Activated gamma-delta T cell treated with anti-CD3 and anti-CD28 coated beads, Interleukin-2, amount 50 U/mL, for 16 hours (primary cell): ENCODE measurements around the gene MAPKBP1.

ENCODE experiments used
- DNase-seq: peaks from one replicate; pipeline ENCODE4 v3.0.0-alpha.2; 2020; ENCODE audit warnings: low read depth

MAPKBP1 gene

DNA sequence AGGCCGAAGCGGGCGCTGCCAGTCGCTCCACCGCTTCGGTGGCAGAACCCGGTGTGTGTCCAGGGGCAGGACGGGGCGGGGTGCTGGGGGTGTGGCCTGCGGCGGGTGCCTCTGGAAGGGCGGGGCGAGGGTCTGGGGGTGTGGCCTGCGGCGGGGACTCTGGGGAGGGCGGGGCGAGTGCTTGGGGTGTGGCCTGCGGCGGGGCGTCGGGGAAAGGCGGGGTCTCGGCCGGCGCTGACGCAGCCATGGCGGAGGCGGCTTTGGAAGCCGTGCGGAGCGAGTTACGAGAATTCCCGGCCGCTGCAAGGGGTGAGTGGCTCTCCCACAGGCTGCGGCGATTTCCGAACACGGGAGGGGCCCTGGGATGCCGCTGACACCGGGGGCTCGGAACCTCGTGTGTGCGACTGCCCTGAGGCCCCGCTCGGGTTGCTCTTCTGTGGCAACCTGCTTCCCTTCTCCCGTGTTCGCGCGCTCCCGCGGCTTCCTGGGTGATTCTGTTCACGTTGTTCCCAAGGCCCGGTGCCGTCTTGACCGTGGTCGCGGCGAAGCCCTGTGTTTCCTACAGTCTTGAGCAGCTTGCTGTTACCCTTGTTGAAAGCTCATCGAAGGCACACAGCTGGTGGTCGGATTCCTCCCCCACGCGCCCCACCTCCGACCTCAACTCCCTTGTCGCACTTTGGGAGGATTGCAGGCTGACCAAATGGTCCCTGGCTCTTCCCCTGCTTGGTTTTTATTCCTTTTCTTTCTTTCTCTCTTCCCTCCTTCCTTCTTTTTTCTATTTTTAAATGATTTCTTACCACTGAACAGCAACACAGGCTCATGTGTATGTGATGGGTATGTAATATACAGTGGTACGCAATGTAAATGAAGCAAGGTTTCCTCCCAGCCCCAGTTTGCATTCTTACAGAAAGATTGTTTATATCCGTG is 53.9 kb downstream of the MAPKBP1 start, which contains the start of gene JMJD7:
Gene JMJD7, plus strand, starts transcription at position 213 of the 927 bp plus-strand sequence. Its CDS starts 33 bp downstream, at position 246.
- DNase-seq: peak; percentile 96

DNA sequence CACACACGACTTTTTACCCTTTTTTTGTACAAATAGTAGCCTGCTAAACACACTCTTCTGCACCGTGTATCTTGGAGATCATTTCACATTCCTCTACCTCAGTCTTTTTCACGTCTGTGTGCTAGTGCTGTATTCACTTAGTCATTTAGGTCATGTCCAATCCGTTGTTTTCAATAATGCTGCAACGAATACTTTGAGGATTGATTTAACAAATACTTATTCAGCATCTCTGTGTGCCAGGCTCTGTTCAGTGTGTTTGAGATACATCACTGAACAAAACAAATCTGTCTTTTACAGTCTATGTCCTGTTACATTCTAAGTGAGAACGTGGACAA is 54.5 kb downstream of the MAPKBP1 start:
- no peak for DNase-seq

DNA sequence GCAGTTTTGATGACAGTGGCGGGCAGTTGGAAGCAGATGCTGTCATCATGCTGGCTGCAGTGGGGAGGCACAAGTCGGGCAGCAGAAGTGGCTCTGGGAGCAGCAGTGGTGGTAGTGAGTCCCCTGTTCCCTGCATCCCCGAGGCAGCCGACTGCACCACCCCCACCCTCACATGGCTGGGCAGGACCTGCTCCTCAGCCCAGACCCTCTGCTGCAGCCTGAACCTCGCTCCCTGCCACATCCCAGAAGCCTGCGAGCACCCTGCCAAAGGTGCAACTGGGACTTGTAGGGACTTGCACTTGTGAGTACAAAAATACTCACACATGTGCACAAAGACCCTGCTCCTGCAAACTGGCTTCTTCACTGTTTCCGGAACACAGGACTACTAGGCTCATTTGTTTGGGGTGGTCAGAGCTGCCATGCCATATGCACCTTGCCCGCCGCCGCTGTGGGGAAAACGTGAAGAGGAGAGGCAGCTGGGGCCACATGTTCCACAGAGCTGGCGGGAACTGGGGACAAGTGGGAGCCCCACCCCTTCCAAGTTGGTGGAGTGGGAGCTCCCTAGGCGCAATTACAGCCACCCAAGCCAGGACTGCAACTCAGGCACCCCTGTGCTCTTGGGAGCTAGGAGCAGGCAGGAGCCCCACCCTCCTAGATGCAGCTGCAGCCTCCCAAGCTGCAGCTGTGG is 55.8 kb downstream of the MAPKBP1 start:
- DNase-seq: no peak

DNA sequence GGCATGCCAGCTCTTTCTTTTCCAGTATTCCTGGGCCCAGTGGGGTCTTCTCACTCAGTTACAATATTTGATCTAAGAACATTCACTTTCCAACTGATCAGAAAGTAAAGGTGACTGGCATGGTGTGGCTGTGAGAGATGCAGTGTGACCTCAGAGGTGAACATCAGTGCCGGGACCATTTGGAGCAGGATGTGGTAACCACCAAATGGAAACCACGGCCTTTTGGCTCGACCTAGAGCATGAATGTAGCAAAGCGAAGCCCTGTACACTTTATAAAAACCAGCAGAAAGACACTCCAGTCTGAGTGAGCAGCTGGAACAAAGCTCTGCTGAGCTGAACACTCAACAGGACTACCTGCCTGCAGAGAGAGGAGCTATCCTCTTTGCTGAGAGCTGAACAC is 57.0 kb downstream of the MAPKBP1 start:
- peak; percentile 40 for DNase-seq

DNA sequence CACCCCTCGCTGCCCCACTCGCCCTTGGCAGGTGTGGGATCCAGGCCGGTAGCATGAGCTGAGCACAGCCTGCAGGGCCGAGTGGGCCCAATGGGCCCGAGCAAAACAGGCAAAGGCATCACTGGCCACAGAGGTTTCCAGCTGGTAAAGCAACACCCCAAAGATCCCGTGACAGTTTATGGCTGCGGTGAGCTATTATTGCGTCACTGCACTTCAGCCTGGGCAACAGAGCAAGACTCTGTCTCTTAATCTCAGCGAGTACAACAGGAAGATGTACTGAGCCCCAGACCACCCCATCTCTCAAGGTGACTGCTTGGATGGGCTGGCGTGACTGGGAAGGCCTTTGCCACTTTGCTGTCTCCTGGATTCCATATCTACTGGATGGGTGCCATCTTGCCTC is 57.9 kb downstream of the MAPKBP1 start:
- no peak for DNase-seq

DNA sequence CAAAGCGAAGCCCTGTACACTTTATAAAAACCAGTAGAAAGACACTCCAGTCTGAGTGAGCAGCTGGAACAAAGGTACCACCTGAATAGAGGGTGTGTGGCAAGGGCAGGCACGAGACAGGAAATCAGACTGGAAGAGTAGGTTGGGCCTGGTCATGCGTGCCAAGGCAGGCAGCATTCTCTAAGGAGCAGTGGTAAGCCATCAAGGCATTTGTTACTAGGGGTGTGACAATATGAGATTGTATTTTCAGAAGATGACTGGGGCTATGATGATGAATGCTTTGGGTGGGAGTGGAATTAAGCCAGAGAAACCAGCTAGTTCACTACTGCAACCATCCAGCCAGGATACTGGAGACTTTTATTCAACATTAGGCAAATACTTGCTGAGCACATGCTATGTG is 58.6 kb downstream of the MAPKBP1 start:
- DNase-seq: no peak

DNA sequence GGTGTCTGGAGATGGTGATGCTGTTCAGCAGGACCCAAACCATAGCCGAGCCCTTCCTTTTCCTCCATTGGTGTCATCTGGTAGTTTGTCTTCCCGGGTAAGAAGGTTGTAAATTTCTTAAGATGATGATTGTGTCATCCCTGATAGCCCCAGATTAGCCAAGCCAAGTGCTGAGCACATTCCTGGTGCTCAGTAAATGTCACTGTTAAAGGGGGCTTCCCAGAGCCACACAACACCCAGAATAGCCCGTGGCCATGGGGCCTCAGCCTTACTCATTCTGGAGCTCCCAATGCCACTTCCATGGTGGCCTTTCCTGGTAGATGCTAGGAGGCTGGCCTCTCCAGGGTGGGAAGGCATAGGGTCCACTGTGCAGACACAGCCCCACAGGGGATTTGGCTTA is 59.8 kb downstream of the MAPKBP1 start:
- no peak for DNase-seq

DNA sequence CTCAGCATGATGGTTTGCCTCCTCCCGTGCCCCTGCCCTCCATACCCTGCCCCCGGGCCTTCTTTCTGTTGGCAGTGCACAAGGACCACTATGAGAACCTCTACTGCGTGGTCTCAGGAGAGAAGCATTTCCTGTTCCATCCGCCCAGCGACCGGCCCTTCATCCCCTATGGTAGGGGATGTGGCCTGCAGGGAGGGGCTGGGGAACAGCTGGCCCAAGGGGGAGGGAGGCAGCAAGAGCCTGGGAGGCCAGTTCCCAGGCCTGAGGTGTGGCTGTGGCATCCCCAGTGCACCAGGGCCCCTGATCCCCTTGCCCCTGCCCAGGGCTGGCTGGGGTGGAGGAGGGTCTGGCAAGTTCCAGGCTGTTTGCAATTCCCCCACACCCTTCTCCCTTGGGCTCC is 61.8 kb downstream of the MAPKBP1 start:
- no peak for DNase-seq

DNA sequence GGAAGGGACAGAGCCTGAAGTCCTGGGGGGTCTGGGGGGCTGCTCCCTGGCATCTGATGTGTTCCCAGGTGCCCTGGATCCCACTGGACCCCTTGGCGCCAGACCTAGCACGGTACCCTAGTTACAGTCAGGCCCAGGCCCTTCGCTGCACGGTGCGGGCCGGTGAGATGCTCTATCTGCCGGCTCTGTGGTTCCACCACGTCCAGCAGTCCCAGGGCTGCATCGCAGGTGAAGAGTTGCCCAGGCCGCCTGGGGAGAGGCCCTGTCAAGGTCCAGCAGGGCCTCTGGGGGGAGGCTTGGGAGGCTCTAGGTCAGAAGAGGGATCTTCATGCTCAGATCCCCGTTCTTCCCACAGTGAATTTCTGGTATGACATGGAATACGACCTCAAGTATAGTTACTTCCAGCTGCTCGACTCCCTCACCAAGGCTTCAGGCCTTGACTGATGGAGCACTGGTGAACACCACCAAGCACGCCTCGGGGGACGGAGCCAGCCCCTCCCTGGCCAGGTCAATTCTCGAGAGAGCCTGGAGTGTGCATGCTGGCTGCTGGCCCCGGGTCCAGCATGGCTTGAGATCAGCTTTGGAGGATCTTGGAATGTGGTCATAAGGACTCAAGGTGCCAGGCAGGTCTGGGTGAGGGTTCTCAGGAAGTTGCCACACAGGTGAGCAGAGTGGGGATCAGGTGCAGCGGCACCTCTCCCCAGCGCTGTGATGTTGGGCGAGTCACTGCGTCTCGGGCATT is 62.6 kb downstream of the MAPKBP1 start:
- no peak for DNase-seq

DNA sequence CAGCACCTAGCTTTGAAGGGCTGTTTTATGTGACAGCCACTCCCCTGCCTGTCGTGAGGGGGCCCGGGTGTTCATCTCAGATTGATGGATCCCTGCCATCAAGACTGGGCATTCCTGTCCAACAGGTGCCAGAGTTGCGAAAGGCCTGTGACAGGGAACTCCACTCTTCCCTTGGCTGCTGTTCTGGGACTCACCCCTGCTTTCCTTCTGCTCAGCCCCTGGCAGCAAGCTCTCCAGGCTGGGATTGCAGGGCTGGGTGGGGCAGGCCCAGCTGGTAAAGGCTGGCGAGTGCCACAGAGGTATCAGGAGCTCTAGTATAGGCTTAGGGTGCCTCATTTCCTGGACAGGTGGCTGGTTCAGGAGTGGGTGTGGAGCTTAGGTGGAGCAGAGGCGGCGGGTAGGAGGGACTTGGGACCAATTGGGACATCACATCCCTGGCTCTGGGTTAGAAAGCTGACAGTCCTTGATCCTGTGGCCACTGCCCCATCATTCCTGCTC is 64.2 kb downstream of the MAPKBP1 start, which contains the start of gene PLA2G4B:
Gene PLA2G4B, plus strand, starts transcription at position 448 of the 498 bp plus-strand sequence. CDS start 67 bp downstream, outside the sequence.
- no peak for DNase-seq

DNA sequence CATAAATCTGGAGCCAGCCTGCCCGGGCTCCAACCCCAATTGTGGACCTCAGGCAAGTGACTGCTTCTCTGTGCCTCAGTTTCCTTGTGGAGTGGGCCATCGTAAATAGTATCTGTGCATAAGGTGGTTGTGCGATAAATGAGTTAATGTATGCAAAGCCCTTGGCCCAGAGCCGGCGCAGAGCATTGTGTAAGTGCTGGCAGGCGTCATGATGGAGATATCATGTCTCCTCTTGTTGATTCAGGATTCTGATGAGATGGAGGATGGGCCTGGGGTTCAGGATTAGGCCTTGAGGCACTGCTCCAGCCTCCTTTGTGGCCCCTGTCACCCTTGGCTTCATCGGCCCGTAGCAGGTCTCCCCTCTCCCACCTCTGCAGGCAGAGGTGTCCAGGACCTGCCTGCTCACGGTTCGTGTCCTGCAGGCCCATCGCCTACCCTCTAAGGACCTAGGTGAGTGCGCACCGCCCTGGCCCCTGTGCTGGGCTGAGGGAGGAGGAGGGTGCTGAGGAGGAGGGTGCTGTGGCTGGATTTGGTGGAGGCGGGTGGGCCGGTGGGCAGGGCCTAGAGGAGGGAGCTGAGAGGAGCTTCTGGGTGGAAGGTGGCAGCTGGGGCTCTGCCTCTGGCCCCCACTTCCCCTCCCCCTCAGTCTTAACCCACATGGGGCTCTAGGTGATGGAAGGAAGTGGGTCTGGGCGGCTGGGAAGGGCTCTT is 65.7 kb downstream of the MAPKBP1 start:
- DNase-seq: no peak

DNA sequence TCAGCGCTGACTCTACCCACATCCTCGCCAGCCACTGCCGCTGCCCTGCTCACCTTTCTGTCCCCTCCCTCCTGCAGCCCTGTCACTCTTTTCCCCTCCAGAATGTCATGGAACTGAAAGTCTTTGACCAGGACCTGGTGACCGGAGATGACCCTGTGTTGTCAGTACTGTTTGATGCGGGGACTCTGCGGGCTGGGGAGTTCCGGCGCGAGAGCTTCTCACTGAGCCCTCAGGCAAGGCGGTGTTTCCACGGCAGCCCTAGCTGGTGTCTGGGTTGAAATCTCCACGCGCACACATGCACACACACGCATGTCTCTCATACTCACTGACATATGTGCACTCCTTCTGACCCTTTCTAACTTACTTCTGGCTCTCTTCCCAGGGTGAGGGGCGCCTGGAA is 66.4 kb downstream of the MAPKBP1 start:
- DNase-seq: no peak

DNA sequence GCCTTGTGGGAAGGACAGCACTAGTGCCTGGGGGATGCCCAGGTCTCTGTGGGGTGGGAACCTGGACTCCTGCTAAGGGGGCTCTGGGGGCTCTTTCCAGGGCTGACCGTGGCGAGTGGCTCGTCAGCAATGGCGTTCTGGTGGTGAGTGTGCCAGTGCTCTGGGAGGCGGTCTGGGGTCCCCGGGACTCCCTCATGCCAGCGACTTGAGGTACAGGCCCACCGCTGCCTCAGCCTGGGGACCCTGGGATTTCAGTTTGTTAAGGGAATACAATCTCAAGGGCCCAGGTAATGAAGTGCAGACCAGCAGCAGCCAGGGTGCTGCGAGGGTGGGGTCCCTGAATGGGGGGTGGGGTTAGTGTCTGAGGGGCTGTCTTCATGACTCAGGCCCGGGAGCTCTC is 66.8 kb downstream of the MAPKBP1 start:
- DNase-seq: no peak

DNA sequence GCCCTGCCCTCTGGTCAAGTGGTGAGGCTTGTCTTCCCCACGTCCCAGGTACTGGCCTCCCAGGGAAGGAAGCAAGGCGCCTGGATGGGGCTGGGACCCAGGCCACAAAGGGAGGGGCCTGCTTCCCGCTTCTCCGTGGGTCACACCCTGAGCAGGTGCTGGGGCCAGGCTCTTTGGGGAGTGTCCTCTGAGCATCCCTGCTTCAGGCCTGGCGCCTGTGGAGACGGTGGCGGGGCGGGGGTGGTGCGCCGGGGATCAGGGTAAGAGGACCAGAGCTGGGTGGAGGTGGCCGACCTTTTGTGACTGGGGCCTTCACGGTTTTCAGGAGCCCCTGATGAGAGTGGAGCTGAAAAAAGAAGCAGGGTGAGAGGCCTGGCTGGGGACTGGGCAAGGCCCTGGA is 67.9 kb downstream of the MAPKBP1 start:
- no peak for DNase-seq

DNA sequence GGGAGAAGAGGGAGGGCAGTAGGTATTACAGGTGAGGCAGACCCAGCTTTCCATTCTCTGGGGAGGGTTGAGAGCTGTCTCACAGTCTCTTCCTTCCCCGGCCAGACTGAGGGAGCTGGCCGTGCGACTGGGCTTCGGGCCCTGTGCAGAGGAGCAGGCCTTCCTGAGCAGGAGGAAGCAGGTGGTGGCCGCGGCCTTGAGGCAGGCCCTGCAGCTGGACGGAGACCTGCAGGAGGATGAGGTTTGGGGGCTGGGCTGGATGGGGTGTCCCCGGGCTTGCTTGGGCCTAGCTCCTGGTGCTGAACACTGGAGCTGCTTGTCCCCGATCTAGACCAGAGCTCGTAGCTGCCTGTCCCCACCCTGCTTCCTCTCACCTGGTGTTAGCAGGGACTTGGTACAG is 69.3 kb downstream of the MAPKBP1 start:
- no peak for DNase-seq

DNA sequence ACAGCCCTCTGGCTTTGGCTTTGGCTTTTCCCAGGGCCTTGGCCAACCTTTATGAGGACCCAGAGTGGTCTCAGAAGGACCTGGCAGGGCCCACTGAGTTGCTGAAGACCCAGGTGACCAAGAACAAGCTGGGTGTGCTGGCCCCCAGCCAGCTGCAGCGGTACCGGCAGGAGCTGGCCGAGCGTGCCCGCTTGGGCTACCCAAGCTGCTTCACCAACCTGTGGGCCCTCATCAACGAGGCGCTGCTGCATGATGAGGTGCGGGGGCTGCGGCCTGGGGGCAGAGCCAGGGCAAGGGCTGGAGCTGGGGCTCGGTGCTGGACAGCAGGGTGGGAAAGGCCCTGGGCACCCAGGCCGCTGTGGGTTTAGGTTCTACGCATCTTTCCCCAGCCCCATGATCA is 70.5 kb downstream of the MAPKBP1 start:
- DNase-seq: no peak

DNA sequence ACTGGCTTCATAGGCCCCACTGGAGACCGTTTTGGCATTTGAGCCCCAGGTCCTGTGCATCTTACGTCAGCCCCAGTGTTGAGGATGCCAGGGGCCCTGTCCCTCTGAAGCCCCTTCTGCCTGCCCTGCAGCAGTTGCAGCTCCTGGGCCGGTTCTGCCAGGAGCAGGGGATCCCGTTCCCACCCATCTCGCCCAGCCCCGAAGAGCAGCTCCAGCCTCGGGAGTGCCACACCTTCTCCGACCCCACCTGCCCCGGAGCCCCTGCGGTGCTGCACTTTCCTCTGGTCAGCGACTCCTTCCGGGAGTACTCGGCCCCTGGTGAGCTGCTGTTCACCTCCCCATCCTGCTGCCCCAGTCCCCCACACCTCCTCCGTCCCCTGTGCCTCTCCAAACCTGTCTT is 72.9 kb downstream of the MAPKBP1 start:
- DNase-seq: no peak

DNA sequence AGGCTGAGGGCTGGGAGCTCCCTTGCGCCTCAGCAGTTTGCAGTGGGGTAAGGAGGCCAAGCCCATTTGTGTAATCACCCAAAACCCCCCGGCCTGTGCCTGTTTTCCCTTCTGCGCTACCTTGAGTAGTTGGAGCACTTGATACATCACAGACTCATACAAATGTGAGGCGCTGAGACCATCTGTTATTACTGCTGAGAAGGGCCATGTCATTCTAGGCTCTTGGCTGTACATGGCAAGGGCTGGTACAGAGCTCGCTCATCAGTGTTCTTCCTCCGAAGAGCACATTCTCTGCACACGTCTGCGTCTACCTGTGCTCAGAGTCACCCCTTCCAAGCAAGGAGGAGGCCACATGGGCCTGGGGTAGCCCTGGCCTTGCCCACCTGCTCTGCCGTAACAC is 73.7 kb downstream of the MAPKBP1 start:
- no peak for DNase-seq

DNA sequence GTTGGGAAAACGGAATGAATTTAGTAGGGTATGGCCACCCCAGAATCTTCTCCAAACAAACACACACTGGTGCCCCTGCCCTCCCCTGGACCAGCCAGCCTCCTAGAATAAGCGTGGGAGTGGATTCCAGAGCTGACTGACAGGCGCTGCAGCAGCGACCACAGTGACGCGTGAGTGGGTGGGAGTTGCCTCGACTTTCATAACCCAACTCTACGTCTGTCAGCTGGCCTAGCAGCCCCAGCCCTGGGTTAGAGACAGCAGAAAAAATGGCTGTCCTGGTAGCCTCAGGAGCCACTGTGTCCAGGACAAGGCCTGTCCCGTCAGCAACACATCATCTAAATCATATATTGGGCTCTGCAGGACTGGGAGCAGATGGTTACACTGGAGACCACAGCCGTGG is 74.3 kb downstream of the MAPKBP1 start:
- DNase-seq: no peak

DNA sequence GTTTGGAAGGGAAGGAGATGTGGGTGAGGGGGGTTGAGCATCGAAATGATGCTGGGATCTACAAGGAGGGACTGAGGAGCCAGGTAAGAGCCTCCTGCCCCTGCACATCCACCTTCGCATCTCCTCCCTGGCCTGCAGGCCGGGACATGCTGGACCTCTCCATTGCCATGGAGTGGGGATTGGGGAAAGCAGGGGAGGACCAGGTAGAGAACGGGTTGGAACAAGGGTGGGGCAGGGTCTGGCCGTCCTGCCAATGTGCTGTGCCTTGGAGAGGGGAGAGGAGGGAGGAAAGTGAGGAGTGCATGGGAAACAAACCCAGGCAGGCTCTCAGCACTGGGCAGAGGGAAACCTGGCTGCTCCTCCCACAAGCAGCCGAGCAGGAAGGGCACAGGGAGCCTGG is 74.9 kb downstream of the MAPKBP1 start:
- DNase-seq: no peak

DNA sequence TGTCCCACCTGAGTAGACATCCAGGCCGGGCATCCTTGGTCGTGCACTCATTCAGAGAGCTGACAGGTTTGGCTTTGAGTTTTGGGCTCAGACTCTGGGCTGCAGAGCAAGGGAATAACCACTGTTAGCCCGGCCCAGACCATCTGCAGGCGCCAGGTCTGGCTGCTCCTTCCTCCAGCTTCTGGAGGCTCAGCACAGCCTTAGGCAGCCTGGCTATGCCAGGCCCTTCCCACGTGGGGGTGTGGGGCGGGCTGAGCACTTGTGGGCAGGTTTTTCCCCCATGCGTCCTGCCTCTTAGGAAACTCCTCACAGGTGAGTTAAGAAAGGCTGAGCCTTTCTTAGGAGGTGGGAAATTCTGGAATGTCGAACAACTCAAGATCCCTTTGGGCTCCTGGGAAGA is 75.6 kb downstream of the MAPKBP1 start:
- no peak for DNase-seq
